ENCODE data around the gene RPS24.

Gene RPS24

GRCh38 chr10:78000206-78000605, 33.5 kb upstream of the RPS24 start:
- H3K36me3 ChIP-seq (replicated peaks), result peaks cover 64% of the 10 kb centered on the region
- in situ Hi-C loops (cut with HindIII; ENCODE audit: low pct_ligation_motif_present, low sequenced_read_pairs), result no loop called here
- DNase-seq, result no peak
- no peak overlapping the region for H3K4me3 ChIP-seq (ENCODE audit: low read depth, low read length)
- H3K27ac ChIP-seq, result no peak overlapping the region
- H3K27me3 ChIP-seq (replicated peaks), result no peaks in the 10 kb centered on the region
- no peak for TF ChIP-seq CTCF (IDR thresholded peaks at IDR 0.05; ENCODE audit: low read depth, low read length, missing control alignments)

- Histone ChIP-seq H3K27me3 (replicated peaks) (no peaks in the 10 kb centered on the region), H3K36me3 (replicated peaks) (peaks cover 72% of the 10 kb centered on the region), H3K4me3 (ENCODE audit: low read depth, low read length) (no peak overlapping the region), H3K27ac (no peak overlapping the region)
- in situ Hi-C loops (cut with HindIII; ENCODE audit: low pct_ligation_motif_present, low sequenced_read_pairs), result no loop called here
- no peak for TF ChIP-seq CTCF (IDR thresholded peaks at IDR 0.05; ENCODE audit: low read depth, low read length, missing control alignments)
- DNase-seq, result no peak
Observed at GRCh38 chr10:78000956-78001472, 32.6 kb upstream of the RPS24 start.

GRCh38 chr10:78002541-78003288, 30.9 kb upstream of the RPS24 start:
- TF ChIP-seq CTCF (IDR thresholded peaks at IDR 0.05; ENCODE audit: low read depth, low read length, missing control alignments), result no peak
- peaks cover 83% of the 10 kb centered on the region for H3K36me3 ChIP-seq (replicated peaks)

GRCh38 chr10:78004215-78005026, 29.2 kb upstream of the RPS24 start:
- Histone ChIP-seq H3K36me3 (replicated peaks) (peaks cover 83% of the 10 kb centered on the region), H3K27me3 (replicated peaks) (no peaks in the 10 kb centered on the region), H3K27ac (no peak overlapping the region), H3K4me3 (ENCODE audit: low read depth, low read length) (no peak overlapping the region)
- TF ChIP-seq CTCF (IDR thresholded peaks at IDR 0.05; ENCODE audit: low read depth, low read length, missing control alignments), result no peak
- DNase-seq, result no peak
- in situ Hi-C loops (cut with HindIII; ENCODE audit: low pct_ligation_motif_present, low sequenced_read_pairs), result no loop called here

More at GRCh38 chr10:78002541-78003288, 30.9 kb upstream of the RPS24 start:
- no peak overlapping the region for H3K27ac ChIP-seq
- in situ Hi-C loops (cut with HindIII; ENCODE audit: low pct_ligation_motif_present, low sequenced_read_pairs), result no loop called here
- no peak overlapping the region for H3K4me3 ChIP-seq (ENCODE audit: low read depth, low read length)
- DNase-seq, result no peak
- no peaks in the 10 kb centered on the region for H3K27me3 ChIP-seq (replicated peaks)

GRCh38 chr10:78007172-78007571, 26.5 kb upstream of the RPS24 start:
- in situ Hi-C loops (cut with HindIII; ENCODE audit: low pct_ligation_motif_present, low sequenced_read_pairs), result no loop called here
- Histone ChIP-seq H3K27me3 (replicated peaks) (no peaks in the 10 kb centered on the region), H3K27ac (no peak overlapping the region), H3K4me3 (ENCODE audit: low read depth, low read length) (no peak overlapping the region), H3K36me3 (replicated peaks) (peaks cover 82% of the 10 kb centered on the region)
- no peak for TF ChIP-seq CTCF (IDR thresholded peaks at IDR 0.05; ENCODE audit: low read depth, low read length, missing control alignments)
- no peak for DNase-seq
